ENCODE data around the gene MACROD1. TPM values are rescaled to one million over a fixed set of nuclear protein-coding genes. Genes with fewer than 3 reads are reported as not detected.

Gene MACROD1
- total RNA-seq, 2 experiments from 2014 or later: 38.7 to 48.6 TPM

DNA sequence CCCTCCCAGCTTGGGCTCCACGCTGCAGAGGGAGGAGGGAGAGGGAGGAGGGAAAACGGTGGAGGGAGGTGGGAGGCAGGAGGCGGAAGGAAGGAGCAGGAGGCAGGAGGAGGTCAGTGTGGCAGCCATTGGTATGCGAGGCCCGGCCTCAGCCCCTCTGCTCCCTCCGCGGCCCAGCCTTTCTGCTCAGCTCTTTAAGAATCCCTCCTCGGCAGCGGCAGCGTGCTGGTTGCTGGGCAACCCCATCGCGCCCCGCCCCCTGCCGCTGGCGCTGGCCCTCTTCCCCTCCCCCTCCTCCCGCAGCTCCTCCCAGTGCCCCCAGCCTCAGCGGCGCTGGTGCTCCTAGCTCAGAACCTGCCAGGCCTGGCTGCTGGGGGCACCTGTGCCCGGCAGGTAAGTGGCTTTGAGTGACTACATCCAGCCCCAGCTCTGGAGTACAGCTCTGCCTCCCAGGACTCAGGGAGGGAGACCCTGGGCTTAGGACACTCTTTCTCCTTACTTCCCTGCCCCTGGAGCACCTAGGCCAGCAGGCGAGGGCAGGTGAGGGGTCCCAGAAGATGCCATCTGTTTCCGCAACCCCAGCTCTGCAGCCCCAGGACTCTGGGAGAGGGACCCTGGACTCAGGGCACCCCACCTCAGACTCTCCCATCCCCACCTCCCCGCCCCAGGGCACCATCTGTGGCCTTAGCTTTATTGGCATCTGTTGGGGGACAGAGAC, 137.4 kb downstream of the MACROD1 start:
- CTCF ChIA-PET: interaction anchor here (1.0 kb wide), 1 partner anchor 27 kb away, joined by 3 read pairs; no protein-coding TSS in a partner anchor
- no peak for DNase-seq
- no peaks in the 10 kb centered on the region for H3K4me1 Mint-ChIP-seq (ENCODE audit: low read depth)

GRCh38 chr11:64027651-64028397, 138.1 kb downstream of the MACROD1 start:
- Mint-ChIP-seq H3K27ac (no peak overlapping the region), H3K4me3 (no peak overlapping the region), H3K36me3 (ENCODE audit: low read depth) (no peaks in the 10 kb centered on the region), H3K9me3 (no peaks in the 10 kb centered on the region), H3K27me3 (ENCODE audit: low read depth) (peaks cover 12% of the 10 kb centered on the region), H3K4me1 (ENCODE audit: low read depth) (no peaks in the 10 kb centered on the region)
- CTCF ChIA-PET: interaction anchor here (1.0 kb wide), 1 partner anchor 26 kb away, joined by 3 read pairs; no protein-coding TSS in a partner anchor
- no peak for DNase-seq
- intact Hi-C loops (cut with micrococcal nuclease): no loop called here

More for the DNA sequence above, 137.4 kb downstream of the MACROD1 start:
- no peak overlapping the region for H3K27ac Mint-ChIP-seq
- H3K27me3 Mint-ChIP-seq (ENCODE audit: low read depth): peaks cover 12% of the 10 kb centered on the region
- no peaks in the 10 kb centered on the region for H3K36me3 Mint-ChIP-seq (ENCODE audit: low read depth)
- intact Hi-C loops (cut with micrococcal nuclease): no loop called here
- no peak overlapping the region for H3K4me3 Mint-ChIP-seq
- no peaks in the 10 kb centered on the region for H3K9me3 Mint-ChIP-seq

- Mint-ChIP-seq H3K4me3 (no peak overlapping the region), H3K36me3 (ENCODE audit: low read depth) (no peaks in the 10 kb centered on the region), H3K27me3 (ENCODE audit: low read depth) (peaks cover 12% of the 10 kb centered on the region), H3K4me1 (ENCODE audit: low read depth) (no peaks in the 10 kb centered on the region), H3K27ac (no peak overlapping the region), H3K9me3 (no peaks in the 10 kb centered on the region)
- DNase-seq: no peak
- CTCF ChIA-PET: no interaction called here
- intact Hi-C loops (cut with micrococcal nuclease): no loop called here
Measured at GRCh38 chr11:64026575-64027205, 139.2 kb downstream of the MACROD1 start.

- Mint-ChIP-seq H3K27me3 (ENCODE audit: low read depth) (peaks cover 12% of the 10 kb centered on the region), H3K9me3 (no peaks in the 10 kb centered on the region), H3K36me3 (ENCODE audit: low read depth) (no peaks in the 10 kb centered on the region), H3K4me1 (ENCODE audit: low read depth) (no peaks in the 10 kb centered on the region), H3K27ac (no peak overlapping the region), H3K4me3 (no peak overlapping the region)
- CTCF ChIA-PET: interaction anchor here (1.7 kb wide), 1 partner anchor 24 kb away, joined by 6 read pairs; no protein-coding TSS in a partner anchor
- DNase-seq: no peak
- intact Hi-C loops (cut with micrococcal nuclease): no loop called here
Measured at GRCh38 chr11:64025205-64025604, 140.7 kb downstream of the MACROD1 start.

DNA sequence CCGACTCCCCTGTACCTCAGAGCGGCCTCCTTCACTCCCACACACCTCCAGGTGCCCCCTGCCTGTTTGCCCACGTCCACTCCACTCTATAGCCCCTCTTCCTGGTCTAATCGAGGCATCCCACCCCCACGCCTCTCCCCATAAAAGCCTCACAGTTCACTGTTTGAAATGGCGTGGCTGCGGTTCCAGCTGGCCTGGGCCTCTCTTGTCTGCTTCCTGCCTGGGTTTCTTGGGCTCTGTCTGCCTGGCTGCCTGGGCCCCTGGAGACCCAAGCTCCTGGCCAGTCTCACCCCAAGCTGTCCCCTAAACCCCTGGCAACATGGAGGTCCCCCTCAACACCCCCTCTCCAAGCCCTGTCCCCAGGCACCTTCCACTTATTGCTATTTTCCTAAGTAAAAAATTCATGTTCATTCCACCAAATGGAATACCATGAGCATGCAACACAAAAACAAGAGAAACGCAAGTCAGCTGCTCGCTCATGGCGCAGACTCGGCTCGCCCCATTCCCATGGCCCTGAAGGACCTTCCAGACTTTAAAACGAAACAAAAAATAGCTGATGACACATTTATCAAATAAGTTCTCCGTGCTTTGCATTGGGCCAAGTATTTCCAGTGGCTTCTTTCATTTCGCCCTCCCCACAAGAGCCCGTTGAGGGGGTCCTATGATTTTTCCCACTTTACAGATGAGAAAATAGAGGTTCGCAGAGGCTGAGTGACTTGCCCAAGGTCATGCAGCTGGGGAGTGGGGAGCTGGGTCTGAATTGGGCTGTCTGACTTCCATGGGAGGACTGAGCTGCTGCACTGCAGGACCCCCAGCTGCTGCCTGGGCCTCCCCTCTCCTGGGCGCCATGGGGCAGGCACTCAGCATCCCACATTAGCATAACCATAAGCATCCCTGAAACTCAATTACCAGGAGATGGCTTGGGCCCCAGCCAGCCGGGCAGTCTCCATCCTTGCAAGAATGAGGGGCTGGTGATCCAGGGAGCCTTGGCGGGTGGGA, 141.9 kb downstream of the MACROD1 start:
- Mint-ChIP-seq H3K4me1 (ENCODE audit: low read depth) (no peaks in the 10 kb centered on the region), H3K9me3 (no peaks in the 10 kb centered on the region), H3K4me3 (no peak overlapping the region), H3K27me3 (ENCODE audit: low read depth) (peaks cover 7% of the 10 kb centered on the region), H3K27ac (no peak overlapping the region), H3K36me3 (ENCODE audit: low read depth) (no peaks in the 10 kb centered on the region)
- DNase-seq: no peak
- intact Hi-C loops (cut with micrococcal nuclease): no loop called here
- CTCF ChIA-PET: interaction anchor here (0.6 to 1.7 kb wide), 2 partner anchors 23 to 175 kb away, joined by 3 to 6 read pairs; no protein-coding TSS in a partner anchor

GRCh38 chr11:64022125-64022784, 143.7 kb downstream of the MACROD1 start:
- CTCF ChIA-PET: interaction anchor here (0.6 kb wide), 1 partner anchor 658 kb away, joined by 7 read pairs; no protein-coding TSS in a partner anchor
- Mint-ChIP-seq H3K9me3 (no peaks in the 10 kb centered on the region), H3K4me1 (ENCODE audit: low read depth) (no peaks in the 10 kb centered on the region), H3K4me3 (no peak overlapping the region), H3K36me3 (ENCODE audit: low read depth) (no peaks in the 10 kb centered on the region), H3K27ac (no peak overlapping the region), H3K27me3 (ENCODE audit: low read depth) (peaks cover 4% of the 10 kb centered on the region)
- intact Hi-C loops (cut with micrococcal nuclease): no loop called here
- no peak for DNase-seq

DNA sequence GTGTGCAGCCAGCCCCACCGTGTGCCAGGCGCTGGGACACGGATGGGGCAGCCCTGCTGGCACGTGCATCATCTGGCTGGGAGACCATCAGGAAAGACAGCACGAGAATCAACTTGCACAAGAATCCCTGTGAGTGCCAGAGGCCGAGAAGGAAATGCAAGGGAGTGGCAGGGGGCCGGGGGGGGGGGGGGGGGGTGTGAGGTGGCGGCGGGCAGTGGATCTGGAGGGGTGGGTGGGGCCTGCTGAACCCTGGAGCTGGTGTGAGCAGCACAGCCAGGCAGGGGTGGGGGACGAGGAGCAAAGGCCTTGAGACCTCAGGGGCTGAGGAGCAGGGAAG, 144.2 kb downstream of the MACROD1 start:
- Mint-ChIP-seq H3K9me3 (no peaks in the 10 kb centered on the region), H3K36me3 (ENCODE audit: low read depth) (no peaks in the 10 kb centered on the region), H3K27ac (no peak overlapping the region), H3K4me1 (ENCODE audit: low read depth) (no peaks in the 10 kb centered on the region), H3K27me3 (ENCODE audit: low read depth) (no peaks in the 10 kb centered on the region), H3K4me3 (no peak overlapping the region)
- intact Hi-C loops (cut with micrococcal nuclease): no loop called here
- CTCF ChIA-PET: no interaction called here
- no peak for DNase-seq

DNA sequence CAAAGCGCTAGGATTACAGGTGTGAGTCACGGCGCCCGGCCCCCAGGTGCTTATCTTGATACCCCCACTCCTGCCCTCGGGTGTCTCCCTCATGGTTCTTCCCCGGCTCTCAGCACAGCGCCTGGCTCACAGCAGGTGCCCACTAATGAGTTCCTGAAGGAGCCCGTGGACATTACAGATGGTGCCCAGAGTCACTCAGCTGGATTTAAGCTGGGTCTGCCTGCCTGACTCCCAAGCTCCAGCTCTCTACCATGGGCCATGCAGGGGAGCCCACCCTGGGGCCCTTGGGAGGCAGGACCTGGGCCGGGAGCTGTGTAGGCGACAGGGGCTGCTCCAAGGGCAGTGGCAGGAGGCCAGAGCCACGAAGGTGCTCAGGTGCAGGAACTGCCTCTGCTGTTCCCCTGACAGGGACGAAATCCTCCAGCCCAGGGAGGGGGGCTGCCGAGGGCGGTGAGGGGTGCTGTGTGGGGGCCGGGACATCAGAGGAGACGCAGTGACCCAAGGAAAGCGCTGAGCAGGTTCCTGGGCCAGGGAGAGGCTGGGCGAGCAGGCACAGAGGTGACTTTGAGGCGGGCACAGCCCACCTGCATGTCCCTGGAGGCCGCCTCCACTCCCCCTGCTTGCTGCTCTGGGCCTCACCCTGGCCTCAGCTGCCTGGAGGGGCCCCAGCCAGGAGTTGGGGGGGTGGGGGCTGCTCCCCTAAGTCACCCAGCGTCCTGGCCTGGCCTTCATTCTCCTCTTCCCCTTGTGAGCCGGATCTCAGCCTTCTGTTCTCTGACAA, 144.7 kb downstream of the MACROD1 start:
- Mint-ChIP-seq H3K9me3 (no peaks in the 10 kb centered on the region), H3K4me1 (ENCODE audit: low read depth) (no peaks in the 10 kb centered on the region), H3K27ac (no peak overlapping the region), H3K27me3 (ENCODE audit: low read depth) (no peaks in the 10 kb centered on the region), H3K4me3 (no peak overlapping the region), H3K36me3 (ENCODE audit: low read depth) (no peaks in the 10 kb centered on the region)
- DNase-seq: no peak
- intact Hi-C loops (cut with micrococcal nuclease): no loop called here
- CTCF ChIA-PET: no interaction called here

- Mint-ChIP-seq H3K4me3 (no peak overlapping the region), H3K36me3 (ENCODE audit: low read depth) (no peaks in the 10 kb centered on the region), H3K9me3 (no peaks in the 10 kb centered on the region), H3K27me3 (ENCODE audit: low read depth) (no peaks in the 10 kb centered on the region), H3K27ac (no peak overlapping the region), H3K4me1 (ENCODE audit: low read depth) (no peaks in the 10 kb centered on the region)
- CTCF ChIA-PET: no interaction called here
- intact Hi-C loops (cut with micrococcal nuclease): no loop called here
- DNase-seq: no peak
Measured at GRCh38 chr11:64019106-64020037, 146.5 kb downstream of the MACROD1 start.

- CTCF ChIA-PET: no interaction called here
- Mint-ChIP-seq H3K4me1 (ENCODE audit: low read depth) (no peaks in the 10 kb centered on the region), H3K9me3 (no peaks in the 10 kb centered on the region), H3K27me3 (ENCODE audit: low read depth) (no peaks in the 10 kb centered on the region), H3K36me3 (ENCODE audit: low read depth) (no peaks in the 10 kb centered on the region), H3K4me3 (no peak overlapping the region), H3K27ac (no peak overlapping the region)
- intact Hi-C loops (cut with micrococcal nuclease): no loop called here
- no peak for DNase-seq
Measured at GRCh38 chr11:64018310-64018709, 147.6 kb downstream of the MACROD1 start.
